Spleen (tissue), 11 donors: ENCODE results near the gene MEA1. TPM values are rescaled to one million over a fixed set of nuclear protein-coding genes. Genes with fewer than 3 reads are reported as not detected.

Experiments
- DNase-seq: peaks from one replicate; pipeline ENCODE4 v3.0.0-alpha.2; 2020
- H3K27ac ChIP-seq, 8 donors: fragments of 200-600 bp; sonication (generic) in 7 of 8; 1 replicate in 4 of 8; 2 replicates in 4 of 8; pipeline versions ENCODE4 v1.5.0 to v1.8.0; 2016 to 2021; ENCODE audit warnings: inconsistent platforms in 4 of 8, mild to moderate bottlenecking in 4 of 8, moderate library complexity in 1 of 8
- H3K27me3 ChIP-seq, 7 donors: fragments of 200-600 bp; sonication (generic) in 6 of 7; replicated peaks in 1 of 7; 1 replicate in 4 of 7; 2 replicates in 3 of 7; pipeline versions ENCODE4 v1.5.0 to v1.8.0; 2016 to 2021; ENCODE audit warnings: inconsistent platforms in 3 of 7, mild to moderate bottlenecking in 1 of 7
- H3K36me3 ChIP-seq, 6 donors: fragments of 200-600 bp; sonication (generic) in 5 of 6; 1 replicate in 4 of 6; 2 replicates in 2 of 6; pipeline versions ENCODE4 v1.5.0 to v1.8.0; 2016 to 2021; ENCODE audit warnings: inconsistent platforms in 2 of 6
- H3K4me1 ChIP-seq, 6 donors: fragments of 200-600 bp; sonication (generic) in 5 of 6; 1 replicate in 3 of 6; 2 replicates in 3 of 6; pipeline versions ENCODE4 v1.5.0 to v1.8.0; 2016 to 2021; ENCODE audit warnings: inconsistent platforms in 3 of 6
- H3K4me3 ChIP-seq, 8 donors: fragments of 200-600 bp; sonication (generic) in 7 of 8; 1 replicate in 4 of 8; 2 replicates in 4 of 8; pipeline versions ENCODE4 v1.5.0 to v1.8.0; 2016 to 2021; ENCODE audit warnings: inconsistent platforms in 4 of 8, mild to moderate bottlenecking in 4 of 8, moderate library complexity in 2 of 8
- H3K9me3 ChIP-seq, 8 donors: fragments of 200-600 bp; sonication (generic) in 7 of 8; 1 replicate in 4 of 8; 2 replicates in 4 of 8; pipeline versions ENCODE4 v1.5.0 to v1.8.0; 2016 to 2021; ENCODE audit warnings: inconsistent platforms in 4 of 8
- POLR2A ChIP-seq, 3 donors: fragments of 450-650 bp; IDR thresholded peaks; one replicate each; pipeline ENCODE4 v1.5.1; 2017; ENCODE audit warnings: antibody characterized with exemption in 3 of 3, mild to moderate bottlenecking in 1 of 3
- POLR2AphosphoS5 ChIP-seq, 3 donors: sonication (generic); formaldehyde crosslinking; IDR thresholded peaks; one replicate each; pipeline ENCODE4 v1.5.1; 2017; ENCODE audit warnings: antibody characterized with exemption in 3 of 3
- WGBS, 5 donors: extraction: QIAGEN DNeasy Blood & Tissue Kit in 3 of 5; methylation state at CpG; one replicate each; pipeline versions ENCODE4 v1.1.5 to v1.1.7; 2013 to 2018; 5-methylcytosine and 5-hydroxymethylcytosine counted together
- intact Hi-C: fragments of 100-400 bp; cut with DNase I; formaldehyde crosslinking; loops from one replicate; pipeline ENCODE4 v1.15.0; 2023; ENCODE audit warnings: low total_unique reads
- polyA plus RNA-seq, 3 donors: library from polyadenylated mRNA; stranded (reverse); fragments of 200-250 nt; gene quantifications; one replicate each; pipeline ENCODE4 v1.2.1, GENCODE V29; 2013
- total RNA-seq, 7 donors: library from RNA; depleted of rRNA in 3 of 7; stranded (reverse); fragments of >200 nt in 3 of 7; fragmentation: NEBNext Ultra II Directional in 4 of 7; extraction: Animal tissue kit (Norgen Biotek cat#: 25700) in 4 of 7; gene quantifications; one replicate each; pipeline versions ENCODE4 v1.1.0 to v1.2.1, GENCODE V29; 2016 to 2021
- TF ChIP-seq, protein P1 (sequence below), 11 experiments: fragments of 200-600 bp in 7 of 11; fragments of 450-650 bp in 4 of 11; sonication (generic) in 4 of 11; IDR thresholded peaks in 8 of 11; conservative IDR thresholded peaks in 3 of 11; 1 replicate in 7 of 11; 2 replicates in 4 of 11; pipeline versions ENCODE4 v1.4.0 to v1.8.0; 2016 to 2021; ENCODE audit warnings: antibody characterized with exemption in 11 of 11, inconsistent platforms in 4 of 11, mild to moderate bottlenecking in 1 of 11
- donor health status: healthy with polysubstance abuse.
- donor health status: DM: no; HTN: no; CAD: no; lungs with moderate emphysema.
- donor health status: DM: no; HTN: no; CAD: no.
- donor health status: Bipolar disorder and iron deficiency.
- donor health status: healthy.
- donor health status: DM: no; HTN: no; CAD: no.
- donor health status: DM: yes; HTN: yes; CAD: no.

Gene MEA1
- total and polyA plus RNA-seq, 10 donors, result 33.3 to 89.4 (median 43.4) TPM

DNA sequence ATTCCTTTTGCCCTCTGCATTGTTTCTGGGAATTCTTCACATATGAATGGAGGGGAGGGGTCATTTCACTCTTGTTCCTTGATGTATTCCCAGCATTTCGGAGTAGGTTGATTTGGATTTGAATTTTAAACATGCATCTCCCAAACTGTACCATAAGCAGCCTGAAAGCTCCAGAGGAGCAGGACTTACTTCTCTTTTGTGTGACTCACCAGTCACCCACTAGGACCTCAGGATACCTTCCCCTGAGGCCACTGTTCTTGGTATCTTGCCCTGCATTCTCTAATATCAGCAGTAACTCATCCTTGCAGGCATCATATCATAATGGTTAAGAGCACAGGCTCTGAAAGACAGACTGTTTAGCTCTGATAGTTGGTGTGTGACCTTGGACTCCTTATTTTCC lies 44.8 kb upstream of the MEA1 start:
- H3K27ac ChIP-seq, result peak overlapping the region in 6 of 8 donors; percentile 90 to 96 (median 93)
- 70 to 91% (median 74%) methylated on average over 1 of the region's 1 CpG for WGBS, 5 donors
- H3K36me3 ChIP-seq, result peaks cover 0 to 54% (median 32%) of the 10 kb centered on the region in 6 donors
- H3K4me3 ChIP-seq, result peak overlapping the region; percentile 76 to 99 (median 89)
- peaks cover 23 to 66% (median 37%) of the 10 kb centered on the region in 6 donors for H3K4me1 ChIP-seq
- intact Hi-C loops, result no loop called here
- TF ChIP-seq, protein P1, sequence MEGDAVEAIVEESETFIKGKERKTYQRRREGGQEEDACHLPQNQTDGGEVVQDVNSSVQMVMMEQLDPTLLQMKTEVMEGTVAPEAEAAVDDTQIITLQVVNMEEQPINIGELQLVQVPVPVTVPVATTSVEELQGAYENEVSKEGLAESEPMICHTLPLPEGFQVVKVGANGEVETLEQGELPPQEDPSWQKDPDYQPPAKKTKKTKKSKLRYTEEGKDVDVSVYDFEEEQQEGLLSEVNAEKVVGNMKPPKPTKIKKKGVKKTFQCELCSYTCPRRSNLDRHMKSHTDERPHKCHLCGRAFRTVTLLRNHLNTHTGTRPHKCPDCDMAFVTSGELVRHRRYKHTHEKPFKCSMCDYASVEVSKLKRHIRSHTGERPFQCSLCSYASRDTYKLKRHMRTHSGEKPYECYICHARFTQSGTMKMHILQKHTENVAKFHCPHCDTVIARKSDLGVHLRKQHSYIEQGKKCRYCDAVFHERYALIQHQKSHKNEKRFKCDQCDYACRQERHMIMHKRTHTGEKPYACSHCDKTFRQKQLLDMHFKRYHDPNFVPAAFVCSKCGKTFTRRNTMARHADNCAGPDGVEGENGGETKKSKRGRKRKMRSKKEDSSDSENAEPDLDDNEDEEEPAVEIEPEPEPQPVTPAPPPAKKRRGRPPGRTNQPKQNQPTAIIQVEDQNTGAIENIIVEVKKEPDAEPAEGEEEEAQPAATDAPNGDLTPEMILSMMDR (IDR thresholded peaks at IDR 0.05 in 8 of 11, conservative IDR thresholded peaks at IDR 0.05 in 3 of 11), result no peak
- no peak for DNase-seq
- no peaks in the 10 kb centered on the region for H3K27me3 ChIP-seq
- no peaks in the 10 kb centered on the region for H3K9me3 ChIP-seq

DNA sequence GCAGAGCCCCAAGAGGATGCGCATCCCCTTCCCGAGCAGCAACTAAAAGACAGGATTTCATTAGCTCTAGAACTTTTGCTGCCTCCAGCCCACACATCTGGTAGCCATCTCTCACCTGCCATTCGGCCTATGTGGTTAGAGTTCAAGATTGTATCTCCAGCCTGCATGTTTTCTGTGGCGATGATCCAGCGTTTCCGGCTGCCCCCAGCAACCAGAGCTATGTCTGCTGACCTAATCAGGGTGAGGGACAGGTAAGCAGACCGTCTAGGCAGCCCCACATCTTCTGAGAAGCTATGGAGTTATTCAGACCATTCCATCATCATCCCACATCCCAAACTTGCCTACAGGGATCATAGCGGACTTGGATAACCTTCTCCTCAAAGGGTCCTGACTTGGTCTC lies 42.2 kb upstream of the MEA1 start:
- H3K4me1 ChIP-seq, result peaks cover 28 to 80% (median 51%) of the 10 kb centered on the region in 6 donors
- DNase-seq, result no peak
- peaks cover 0 to 51% (median 28%) of the 10 kb centered on the region in 6 donors for H3K36me3 ChIP-seq
- 84 to 90% (median 89%) methylated on average over 8 of the region's 8 CpGs for WGBS, 5 donors
- no peak overlapping the region for H3K4me3 ChIP-seq
- H3K27me3 ChIP-seq, result no peaks in the 10 kb centered on the region
- TF ChIP-seq POLR2A (IDR thresholded peaks at IDR 0.05) (no peak), POLR2AphosphoS5 (IDR thresholded peaks at IDR 0.05) (no peak)
- TF ChIP-seq, protein P1 (IDR thresholded peaks at IDR 0.05 in 8 of 11, conservative IDR thresholded peaks at IDR 0.05 in 3 of 11), result no peak
- intact Hi-C loops, result no loop called here
- H3K27ac ChIP-seq, result no peak overlapping the region
- H3K9me3 ChIP-seq, result no peaks in the 10 kb centered on the region

DNA sequence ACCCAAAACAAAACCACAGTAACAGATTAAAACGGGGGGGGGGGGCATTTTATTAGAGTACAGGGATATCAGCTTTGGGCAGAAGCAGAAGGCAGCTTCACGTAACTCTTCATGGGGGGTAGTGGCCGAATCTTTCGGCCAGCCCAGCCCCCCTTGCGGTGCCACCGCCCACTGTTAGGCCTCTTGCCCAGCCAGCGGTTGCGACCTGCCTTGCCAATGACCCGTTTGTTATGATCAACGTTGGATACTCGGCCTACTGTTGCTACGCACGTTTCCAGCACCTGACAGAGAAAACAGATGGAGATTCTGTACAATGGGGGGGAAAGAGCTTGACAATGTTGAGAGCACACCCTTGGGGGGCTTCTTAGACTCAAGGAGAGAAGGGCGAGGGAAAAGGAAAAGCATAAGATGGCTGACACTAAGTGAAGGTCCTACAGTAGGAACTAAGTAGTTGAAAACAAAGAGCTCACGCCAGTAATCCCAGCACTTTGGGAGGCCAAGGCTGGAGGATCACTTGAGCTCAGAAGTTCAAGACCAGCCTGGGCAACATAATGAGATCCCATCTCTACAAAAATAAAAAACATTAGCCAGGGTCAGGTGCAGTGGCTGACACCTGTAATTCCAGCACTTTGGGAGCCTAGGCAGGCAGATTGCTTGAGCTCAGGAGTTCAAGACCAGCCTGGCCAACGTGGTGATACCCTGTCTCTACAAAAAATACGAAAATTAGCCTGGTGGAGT lies 40.6 kb upstream of the MEA1 start:
- Histone ChIP-seq H3K9me3 (no peaks in the 10 kb centered on the region), H3K4me3 (peak overlapping the region; percentile 61 to 86 (median 78)), H3K4me1 (peaks cover 18 to 72% (median 40%) of the 10 kb centered on the region in 6 donors), H3K27me3 (no peaks in the 10 kb centered on the region), H3K36me3 (peaks cover 0 to 65% (median 36%) of the 10 kb centered on the region in 6 donors), H3K27ac (peak overlapping the region; percentile 83 to 95 (median 92))
- no peak for DNase-seq
- TF ChIP-seq POLR2A (IDR thresholded peaks at IDR 0.05) (no peak), POLR2AphosphoS5 (IDR thresholded peaks at IDR 0.05) (no peak)
- TF ChIP-seq, protein P1 (IDR thresholded peaks at IDR 0.05 in 8 of 11, conservative IDR thresholded peaks at IDR 0.05 in 3 of 11), result no peak
- WGBS, 5 donors, result 67 to 80% (median 77%) methylated on average over 17 of the region's 17 CpGs
- intact Hi-C loops, result no loop called here

DNA sequence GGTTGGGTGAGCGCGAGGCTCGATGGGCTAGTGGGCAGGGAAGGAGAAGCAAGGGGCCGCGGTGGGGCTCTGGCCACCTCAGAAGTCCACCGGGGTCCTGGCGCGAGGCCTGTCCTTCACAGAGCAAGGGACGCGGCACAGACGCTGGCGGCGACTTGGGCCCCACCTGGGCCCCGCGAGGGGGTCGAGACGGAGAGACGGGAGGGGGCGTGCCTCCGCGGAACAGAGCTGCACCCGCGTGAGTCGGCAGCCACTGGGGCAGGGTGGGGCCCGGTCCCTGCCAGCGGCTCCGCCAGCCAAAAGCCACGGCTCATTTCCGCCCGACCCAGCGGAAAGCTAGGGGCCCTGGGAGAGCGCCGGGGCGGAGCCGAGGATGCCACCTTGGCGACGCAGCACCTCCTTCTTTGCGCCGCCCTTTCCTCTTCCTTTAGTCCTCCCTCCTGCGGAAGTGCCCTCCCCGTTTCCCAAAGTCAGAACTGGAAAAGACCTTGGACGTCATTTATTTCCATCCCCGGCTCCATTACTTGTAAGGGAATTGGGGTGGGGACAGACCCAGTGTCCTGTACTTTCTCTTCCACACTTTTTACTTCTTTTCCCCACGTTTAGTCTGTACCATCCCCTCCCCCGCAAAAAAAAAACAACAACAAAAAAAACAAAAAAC lies 39.9 kb upstream of the MEA1 start, which contains the start of gene CUL7:
CUL7 (minus strand) TSS at position 307 of the 661 bp plus-strand sequence. CDS start 1,063 bp downstream, outside the sequence.
- 0 to 3% (median 2%) methylated on average over 31 to 45 of the region's 45 CpGs for whole genome bisulfite sequencing, 5 donors

More for the DNA sequence above, 39.9 kb upstream of the MEA1 start, which contains the start of gene CUL7:
- DNase-seq, result peak; percentile 98
- Histone ChIP-seq H3K4me1 (peaks cover 17 to 67% (median 36%) of the 10 kb centered on the region in 6 donors), H3K27ac (peak within 1 kb of the TSS; percentile 83 to 95 (median 92)), H3K27me3 (no peaks in the 10 kb centered on the region), H3K4me3 (peak within 1 kb of the TSS; percentile 61 to 86 (median 78)), H3K36me3 (peaks cover 0 to 72% (median 42%) of the 10 kb centered on the region in 6 donors), H3K9me3 (no peaks in the 10 kb centered on the region)
- intact Hi-C loops, result no loop called here
- TF ChIP-seq POLR2AphosphoS5 (IDR thresholded peaks at IDR 0.05) (peak; percentile 93 to 96 (median 96)), POLR2A (IDR thresholded peaks at IDR 0.05) (peak in 1 of 3 donors; percentile 62)
- TF ChIP-seq, protein P1 (IDR thresholded peaks at IDR 0.05 in 8 of 11, conservative IDR thresholded peaks at IDR 0.05 in 3 of 11), result peak in 2 of 11 experiments; percentile 26 to 30
